VCaP (cell line): ENCODE measurements around the gene HS1BP3.
A peak's percentile ranks its signal among the peaks of the same experiment; 100 is the strongest.

ENCODE experiments used
- H3K27ac ChIP-seq: fragments of 450-650 bp; 2 replicates; pipeline ENCODE4 v1.5.1; 2017
- CTCF ChIP-seq: fragments of 450-650 bp; conservative IDR thresholded peaks from 2 replicates; pipeline ENCODE4 v1.5.1; 2017; ENCODE audit warnings: mild to moderate bottlenecking, moderate library complexity

Gene HS1BP3

DNA sequence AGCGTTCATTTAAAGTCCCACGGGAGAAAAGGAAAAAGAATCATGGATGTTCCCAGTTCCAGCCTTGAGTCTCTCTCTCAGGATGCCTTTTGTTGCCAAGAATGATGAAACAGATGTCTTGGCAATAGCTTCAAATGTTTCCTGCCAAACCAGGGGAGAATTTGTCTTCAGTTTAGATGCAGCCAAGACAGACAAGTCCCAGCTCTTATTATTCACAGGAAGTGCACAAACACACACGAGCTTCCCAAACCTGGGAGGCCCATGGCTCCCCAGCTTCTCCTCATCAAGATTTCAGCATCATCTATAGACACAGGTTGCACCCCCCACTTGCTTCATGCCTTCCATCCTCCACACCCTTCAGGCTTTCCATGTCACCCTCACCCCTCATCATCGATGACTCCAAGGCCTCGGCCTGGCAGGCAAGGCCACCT lies 45.9 kb downstream of the HS1BP3 start:
- H3K27ac ChIP-seq, result peak overlapping the region; percentile 49

DNA sequence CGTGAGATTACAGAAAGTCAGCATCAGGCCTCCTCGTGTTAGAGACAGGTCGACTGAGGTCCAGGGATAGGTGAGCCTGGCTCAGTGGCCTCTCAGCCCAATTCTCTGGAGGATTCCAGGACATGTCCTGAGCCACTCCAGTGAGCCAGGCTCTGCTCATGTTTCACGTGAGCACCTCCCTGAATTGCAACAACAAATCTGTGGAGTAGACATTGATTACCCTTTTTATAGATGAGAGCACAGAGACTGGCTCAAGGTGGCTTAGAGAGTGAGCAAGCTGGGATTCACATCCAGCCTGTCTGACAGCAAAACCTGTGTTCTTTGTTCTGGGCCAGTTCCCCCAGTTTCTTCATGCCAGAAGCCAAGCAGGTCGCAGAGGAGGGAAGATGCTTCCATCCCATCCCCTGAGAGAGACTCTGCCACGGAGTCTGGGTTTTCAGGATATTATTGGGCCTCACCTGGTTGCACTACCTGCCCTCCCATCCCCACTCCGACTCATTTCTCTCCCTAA lies 46.4 kb downstream of the HS1BP3 start:
- peak overlapping the region; percentile 49 for H3K27ac ChIP-seq

More for the DNA sequence above, 45.9 kb downstream of the HS1BP3 start:
- no peak for TF ChIP-seq CTCF

GRCh38 chr2:20603791-20604190 lies 47.1 kb downstream of the HS1BP3 start:
- peak overlapping the region; percentile 49; the same call in 1 of the 2 replicates for H3K27ac ChIP-seq
- no peak for TF ChIP-seq CTCF

More for the DNA sequence above, 46.4 kb downstream of the HS1BP3 start:
- no peak for TF ChIP-seq CTCF

DNA sequence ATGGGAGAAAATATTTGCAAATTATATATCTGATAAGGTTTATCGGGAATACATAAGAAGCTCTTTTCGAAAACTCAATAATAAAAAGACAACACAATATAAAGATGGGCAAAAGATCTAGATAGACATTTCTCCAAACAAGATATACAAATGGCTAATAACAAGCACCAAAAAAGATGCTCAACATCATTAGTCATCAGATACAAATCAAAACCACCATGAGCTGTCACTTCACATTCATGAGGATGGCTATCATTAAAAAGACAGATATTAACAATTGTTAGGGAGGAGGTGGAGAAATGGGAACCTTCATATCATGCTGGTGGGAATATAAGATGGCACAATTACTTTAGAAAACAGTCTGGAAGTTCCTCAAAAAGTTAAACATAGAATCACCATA lies 48.1 kb downstream of the HS1BP3 start:
- TF ChIP-seq CTCF, result no peak
- no peak overlapping the region for H3K27ac ChIP-seq

GRCh38 chr2:20600756-20601325 lies 50.1 kb downstream of the HS1BP3 start:
- TF ChIP-seq CTCF, result peak; percentile 64
- no peak overlapping the region for H3K27ac ChIP-seq

- H3K27ac ChIP-seq, result peak overlapping the region; percentile 31; the same call in 1 of the 2 replicates
- no peak for TF ChIP-seq CTCF
These were observed 50.9 kb downstream of the HS1BP3 start for GRCh38 chr2:20599861-20600461.

- TF ChIP-seq CTCF, result no peak
- peak overlapping the region; percentile 31; the same call in 1 of the 2 replicates for H3K27ac ChIP-seq
These were observed 51.8 kb downstream of the HS1BP3 start for GRCh38 chr2:20599001-20599600.
